HEK293 (cell line): ENCODE results near the gene NOTCH3.

Source experiments
- KLF16 ChIP-seq: fragments of 450-650 bp; formaldehyde crosslinking; IDR thresholded peaks from 2 replicates; pipeline ENCODE4 v1.5.1; 2017; ENCODE audit warnings: missing biosample characterization, missing genetic modification characterization
- MYNN ChIP-seq: fragments of 450-650 bp; formaldehyde crosslinking; IDR thresholded peaks from 2 replicates; pipeline ENCODE4 v1.5.1; 2016; ENCODE audit warnings: missing biosample characterization, missing genetic modification characterization, borderline replicate concordance
- ZEB2 ChIP-seq: fragments of 450-650 bp; formaldehyde crosslinking; IDR thresholded peaks from 2 replicates; pipeline ENCODE4 v1.5.1; 2016; ENCODE audit warnings: missing biosample characterization, missing genetic modification characterization
- ZNF10 ChIP-seq: fragments of 450-650 bp; formaldehyde crosslinking; IDR thresholded peaks from 2 replicates; pipeline ENCODE4 v1.5.1; 2017; ENCODE audit warnings: missing biosample characterization, missing genetic modification characterization
- ZNF138 ChIP-seq: fragments of 450-650 bp; formaldehyde crosslinking; IDR thresholded peaks from 2 replicates; pipeline ENCODE4 v1.5.1; 2016; ENCODE audit warnings: missing biosample characterization, missing genetic modification characterization, borderline replicate concordance
- ZNF221 ChIP-seq: fragments of 450-650 bp; formaldehyde crosslinking; IDR thresholded peaks from 2 replicates; pipeline ENCODE4 v1.5.1; 2017; ENCODE audit warnings: missing biosample characterization, missing genetic modification characterization, borderline replicate concordance
- ZNF302 ChIP-seq: fragments of 450-650 bp; formaldehyde crosslinking; IDR thresholded peaks from 2 replicates; pipeline ENCODE4 v1.5.1; 2016; ENCODE audit warnings: missing biosample characterization, missing genetic modification characterization, low read depth
- ZNF449 ChIP-seq: fragments of 450-650 bp; formaldehyde crosslinking; IDR thresholded peaks from 2 replicates; pipeline ENCODE4 v1.5.1; 2017; ENCODE audit warnings: missing biosample characterization, mild to moderate bottlenecking, missing genetic modification characterization, moderate library complexity
- ZNF629 ChIP-seq: fragments of 450-650 bp; formaldehyde crosslinking; IDR thresholded peaks from 2 replicates; pipeline ENCODE4 v1.5.1; 2017; ENCODE audit warnings: missing biosample characterization, missing genetic modification characterization
- ZNF660 ChIP-seq: fragments of 450-650 bp; IDR thresholded peaks from 2 replicates; pipeline ENCODE4 v1.5.1; 2018; ENCODE audit warnings: missing biosample characterization, mild to moderate bottlenecking, missing genetic modification characterization
- ZNF707 ChIP-seq: fragments of 450-650 bp; formaldehyde crosslinking; IDR thresholded peaks from 2 replicates; pipeline ENCODE4 v1.5.1; 2016; ENCODE audit warnings: missing biosample characterization, missing genetic modification characterization
- TF ChIP-seq, protein P1 (sequence below): fragments of 450-650 bp; formaldehyde crosslinking; IDR thresholded peaks from 2 replicates; pipeline ENCODE4 v1.5.1; 2016; ENCODE audit warnings: missing biosample characterization, missing genetic modification characterization
- TF ChIP-seq, protein P2 (sequence below): fragments of 450-650 bp; formaldehyde crosslinking; IDR thresholded peaks from 2 replicates; pipeline ENCODE4 v1.5.1; 2016; ENCODE audit warnings: missing biosample characterization, missing genetic modification characterization
- TF ChIP-seq, protein P3 (sequence below): fragments of 450-650 bp; formaldehyde crosslinking; IDR thresholded peaks from 2 replicates; pipeline ENCODE4 v1.5.1; 2016; ENCODE audit warnings: missing biosample characterization, missing genetic modification characterization, low read depth

GRCh38 chr19:15178629-15179308, 22.0 kb downstream of the NOTCH3 start:
- TF ChIP-seq ZNF10 (tag by site-specific recombination) (no peak), ZNF221 (tag by site-specific recombination) (no peak), ZNF629 (tag by site-specific recombination) (no peak), ZNF707 (no peak), KLF16 (tag by site-specific recombination) (no peak), ZNF660 (no peak), MYNN (no peak), ZNF138 (tag by site-specific recombination) (no peak), ZNF302 (tag by site-specific recombination) (no peak), ZEB2 (tag by site-specific recombination) (no peak), ZNF449 (tag by site-specific recombination) (no peak)
- TF ChIP-seq, protein P1, sequence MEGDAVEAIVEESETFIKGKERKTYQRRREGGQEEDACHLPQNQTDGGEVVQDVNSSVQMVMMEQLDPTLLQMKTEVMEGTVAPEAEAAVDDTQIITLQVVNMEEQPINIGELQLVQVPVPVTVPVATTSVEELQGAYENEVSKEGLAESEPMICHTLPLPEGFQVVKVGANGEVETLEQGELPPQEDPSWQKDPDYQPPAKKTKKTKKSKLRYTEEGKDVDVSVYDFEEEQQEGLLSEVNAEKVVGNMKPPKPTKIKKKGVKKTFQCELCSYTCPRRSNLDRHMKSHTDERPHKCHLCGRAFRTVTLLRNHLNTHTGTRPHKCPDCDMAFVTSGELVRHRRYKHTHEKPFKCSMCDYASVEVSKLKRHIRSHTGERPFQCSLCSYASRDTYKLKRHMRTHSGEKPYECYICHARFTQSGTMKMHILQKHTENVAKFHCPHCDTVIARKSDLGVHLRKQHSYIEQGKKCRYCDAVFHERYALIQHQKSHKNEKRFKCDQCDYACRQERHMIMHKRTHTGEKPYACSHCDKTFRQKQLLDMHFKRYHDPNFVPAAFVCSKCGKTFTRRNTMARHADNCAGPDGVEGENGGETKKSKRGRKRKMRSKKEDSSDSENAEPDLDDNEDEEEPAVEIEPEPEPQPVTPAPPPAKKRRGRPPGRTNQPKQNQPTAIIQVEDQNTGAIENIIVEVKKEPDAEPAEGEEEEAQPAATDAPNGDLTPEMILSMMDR (tag by site-specific recombination), result no peak
- TF ChIP-seq, protein P2, sequence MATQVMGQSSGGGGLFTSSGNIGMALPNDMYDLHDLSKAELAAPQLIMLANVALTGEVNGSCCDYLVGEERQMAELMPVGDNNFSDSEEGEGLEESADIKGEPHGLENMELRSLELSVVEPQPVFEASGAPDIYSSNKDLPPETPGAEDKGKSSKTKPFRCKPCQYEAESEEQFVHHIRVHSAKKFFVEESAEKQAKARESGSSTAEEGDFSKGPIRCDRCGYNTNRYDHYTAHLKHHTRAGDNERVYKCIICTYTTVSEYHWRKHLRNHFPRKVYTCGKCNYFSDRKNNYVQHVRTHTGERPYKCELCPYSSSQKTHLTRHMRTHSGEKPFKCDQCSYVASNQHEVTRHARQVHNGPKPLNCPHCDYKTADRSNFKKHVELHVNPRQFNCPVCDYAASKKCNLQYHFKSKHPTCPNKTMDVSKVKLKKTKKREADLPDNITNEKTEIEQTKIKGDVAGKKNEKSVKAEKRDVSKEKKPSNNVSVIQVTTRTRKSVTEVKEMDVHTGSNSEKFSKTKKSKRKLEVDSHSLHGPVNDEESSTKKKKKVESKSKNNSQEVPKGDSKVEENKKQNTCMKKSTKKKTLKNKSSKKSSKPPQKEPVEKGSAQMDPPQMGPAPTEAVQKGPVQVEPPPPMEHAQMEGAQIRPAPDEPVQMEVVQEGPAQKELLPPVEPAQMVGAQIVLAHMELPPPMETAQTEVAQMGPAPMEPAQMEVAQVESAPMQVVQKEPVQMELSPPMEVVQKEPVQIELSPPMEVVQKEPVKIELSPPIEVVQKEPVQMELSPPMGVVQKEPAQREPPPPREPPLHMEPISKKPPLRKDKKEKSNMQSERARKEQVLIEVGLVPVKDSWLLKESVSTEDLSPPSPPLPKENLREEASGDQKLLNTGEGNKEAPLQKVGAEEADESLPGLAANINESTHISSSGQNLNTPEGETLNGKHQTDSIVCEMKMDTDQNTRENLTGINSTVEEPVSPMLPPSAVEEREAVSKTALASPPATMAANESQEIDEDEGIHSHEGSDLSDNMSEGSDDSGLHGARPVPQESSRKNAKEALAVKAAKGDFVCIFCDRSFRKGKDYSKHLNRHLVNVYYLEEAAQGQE (tag by site-specific recombination), result no peak
- TF ChIP-seq, protein P3, sequence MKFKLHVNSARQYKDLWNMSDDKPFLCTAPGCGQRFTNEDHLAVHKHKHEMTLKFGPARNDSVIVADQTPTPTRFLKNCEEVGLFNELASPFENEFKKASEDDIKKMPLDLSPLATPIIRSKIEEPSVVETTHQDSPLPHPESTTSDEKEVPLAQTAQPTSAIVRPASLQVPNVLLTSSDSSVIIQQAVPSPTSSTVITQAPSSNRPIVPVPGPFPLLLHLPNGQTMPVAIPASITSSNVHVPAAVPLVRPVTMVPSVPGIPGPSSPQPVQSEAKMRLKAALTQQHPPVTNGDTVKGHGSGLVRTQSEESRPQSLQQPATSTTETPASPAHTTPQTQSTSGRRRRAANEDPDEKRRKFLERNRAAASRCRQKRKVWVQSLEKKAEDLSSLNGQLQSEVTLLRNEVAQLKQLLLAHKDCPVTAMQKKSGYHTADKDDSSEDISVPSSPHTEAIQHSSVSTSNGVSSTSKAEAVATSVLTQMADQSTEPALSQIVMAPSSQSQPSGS (tag by site-specific recombination), result no peak
